SK-N-SH (cell line): ENCODE measurements around the gene ELF3. TPM values are rescaled to one million over a fixed set of nuclear protein-coding genes. Genes with fewer than 3 reads are reported as not detected.
A peak's percentile ranks its signal among the peaks of the same experiment; 100 is the strongest.

Source experiments
- CTCF ChIA-PET: fragments of 300-600, 350-600 bp; formaldehyde crosslinking; extraction: SDS; loops from one replicate; lab custom pipeline; 2021; lab: Yijun Ruan, JAX
- POLR2A ChIA-PET: fragments of 350-600 bp; sonication (Branson Sonifier 250); formaldehyde crosslinking; extraction: SDS; loops from one replicate; lab custom pipeline; 2020; ENCODE audit warnings: antibody characterized with exemption, inconsistent platforms; lab: Yijun Ruan, JAX
- DNase-seq: peaks from one replicate; pipeline ENCODE4 v3.0.0; 2012
- H2AFZ ChIP-seq: fragments of 200-600 bp; sonication (generic); 2 replicates; pipeline ENCODE4 v1.8.1; 2016; ENCODE audit warnings: antibody characterized with exemption, mild to moderate bottlenecking, low read depth
- H3F3A ChIP-seq: fragments of 200-600 bp; sonication (generic); replicated peaks from 2 replicates; pipeline ENCODE3; 2016; ENCODE audit warnings: antibody characterized with exemption, mild to moderate bottlenecking; ENCODE audit not compliant: insufficient read depth
- H3K27ac ChIP-seq, 2 experiments: fragments of 200-500 bp in 1 of 2; fragments of 200-600 bp in 1 of 2; sonication (Bioruptor generic) in 1 of 2; sonication (generic), shearing (Covaris generic) in 1 of 2; 2 replicates each; pipeline versions ENCODE4 v1.5.1 to v1.6.1; 2014 to 2016; ENCODE audit warnings: low read depth in 2 of 2, inconsistent platforms in 1 of 2, low read length in 1 of 2, mild to moderate bottlenecking in 1 of 2, mixed read lengths in 1 of 2
- H3K27me3 ChIP-seq: fragments of 200-600 bp; sonication (generic), shearing (Covaris generic); 2 replicates; pipeline ENCODE4 v1.6.1; 2016; ENCODE audit warnings: mixed run types; ENCODE audit not compliant: insufficient read depth
- H3K36me3 ChIP-seq, 2 experiments: fragments of 200-500 bp in 1 of 2; fragments of 200-600 bp in 1 of 2; sonication (Bioruptor generic) in 1 of 2; sonication (generic) in 1 of 2; replicated peaks in 1 of 2; 2 replicates each; pipeline versions ENCODE3 to v1.5.1; 2014 to 2016; ENCODE audit warnings: low read length in 1 of 2, mild to moderate bottlenecking in 1 of 2; ENCODE audit not compliant: insufficient read depth in 2 of 2, control insufficient read depth in 1 of 2
- H3K4me1 ChIP-seq, 2 experiments: fragments of 200-500 bp in 1 of 2; fragments of 200-600 bp in 1 of 2; sonication (Bioruptor generic) in 1 of 2; sonication (generic), shearing (Covaris generic) in 1 of 2; 2 replicates each; pipeline versions ENCODE4 v1.5.1 to v1.6.1; 2014 to 2016; ENCODE audit warnings: low read depth in 1 of 2, low read length in 1 of 2, mixed run types in 1 of 2; ENCODE audit not compliant: insufficient read depth in 2 of 2, control insufficient read depth in 1 of 2
- H3K4me2 ChIP-seq: fragments of 200-600 bp; sonication (generic), shearing (Covaris generic); 2 replicates; pipeline ENCODE4 v1.6.1; 2017; ENCODE audit warnings: mixed run types
- H3K4me3 ChIP-seq, 2 experiments: fragments of 200-500 bp in 1 of 2; fragments of 200-600 bp in 1 of 2; sonication (Bioruptor generic) in 1 of 2; sonication (generic), shearing (Covaris generic) in 1 of 2; 2 replicates each; pipeline versions ENCODE4 v1.5.1 to v1.8.1; 2014 to 2016; ENCODE audit warnings: low read depth in 2 of 2, inconsistent platforms in 1 of 2, low read length in 1 of 2, mild to moderate bottlenecking in 1 of 2, mixed read lengths in 1 of 2, moderate library complexity in 1 of 2
- H3K79me2 ChIP-seq: fragments of 200-600 bp; sonication (generic); 2 replicates; pipeline ENCODE4 v1.8.1; 2017; ENCODE audit warnings: mild to moderate bottlenecking; ENCODE audit not compliant: insufficient read depth
- H3K9ac ChIP-seq: fragments of 200-600 bp; sonication (generic); 2 replicates; pipeline ENCODE4 v1.6.1; 2017; ENCODE audit warnings: mixed run types
- H3K9me2 ChIP-seq: fragments of 200-600 bp; sonication (generic); 2 replicates; pipeline ENCODE4 v1.6.1; 2017; ENCODE audit warnings: mixed run types
- H3K9me3 ChIP-seq: fragments of 200-600 bp; sonication (generic); 2 replicates; pipeline ENCODE4 v1.6.1; 2017; ENCODE audit warnings: mixed run types, mild to moderate bottlenecking, moderate library complexity
- H4K20me1 ChIP-seq: fragments of 200-600 bp; sonication (generic); 2 replicates; pipeline ENCODE4 v1.6.1; 2017; ENCODE audit warnings: mild to moderate bottlenecking, mixed run types; ENCODE audit not compliant: insufficient read depth
- CTCF ChIP-seq: fragments of 200-600 bp; sonication (generic); IDR thresholded peaks from 2 replicates; pipeline ENCODE4 v1.6.1; 2017; ENCODE audit warnings: antibody characterized with exemption, mild to moderate bottlenecking, moderate library complexity
- ELF1 ChIP-seq: IDR thresholded peaks from 2 replicates; pipeline ENCODE4 v1.4.0; 2012
- EP300 ChIP-seq, 2 experiments: IDR thresholded peaks; 2 replicates each; pipeline versions ENCODE4 v1.4.0 to v1.6.1; 2012; ENCODE audit warnings: borderline replicate concordance in 1 of 2, low read depth in 1 of 2, low read length in 1 of 2
- FOSL2 ChIP-seq: IDR thresholded peaks from 2 replicates; pipeline ENCODE4 v1.4.0; 2012; ENCODE audit warnings: low read depth, mild to moderate bottlenecking, moderate library complexity, borderline replicate concordance
- IRF3 ChIP-seq: fragments of 150-350 bp; IDR thresholded peaks from 2 replicates; pipeline ENCODE4 v1.6.1; 2016; ENCODE audit warnings: mild to moderate bottlenecking, low read depth, low read length
- JUND ChIP-seq: IDR thresholded peaks from 2 replicates; pipeline ENCODE4 v1.4.0; 2012
- MAX ChIP-seq: IDR thresholded peaks from 2 replicates; pipeline ENCODE4 v1.4.0; 2012; ENCODE audit warnings: low read depth
- MXI1 ChIP-seq: IDR thresholded peaks from 2 replicates; pipeline ENCODE4 v1.6.1; 2012; ENCODE audit warnings: mild to moderate bottlenecking, low read depth, low read length, improper control_type of control experiment
- NFIC ChIP-seq: IDR thresholded peaks from 2 replicates; pipeline ENCODE4 v1.4.0; 2012; ENCODE audit warnings: borderline replicate concordance
- NRF1 ChIP-seq: IDR thresholded peaks from 2 replicates; pipeline ENCODE4 v1.6.1; 2012; ENCODE audit warnings: low read depth, mild to moderate bottlenecking, low read length
- RAD21 ChIP-seq: IDR thresholded peaks from 2 replicates; pipeline ENCODE4 v1.6.1; 2012; ENCODE audit warnings: mild to moderate bottlenecking, low read length
- RCOR1 ChIP-seq: fragments of 150-350 bp; IDR thresholded peaks from 2 replicates; pipeline ENCODE4 v1.6.1; 2017; ENCODE audit warnings: antibody characterized with exemption, low read length
- RXRA ChIP-seq: IDR thresholded peaks from 2 replicates; pipeline ENCODE4 v1.4.0; 2012; ENCODE audit warnings: low read depth, mild to moderate bottlenecking, borderline replicate concordance
- SIN3A ChIP-seq: IDR thresholded peaks from 2 replicates; pipeline ENCODE4 v1.6.1; 2012; ENCODE audit warnings: low read depth, mild to moderate bottlenecking, low read length, moderate library complexity, borderline replicate concordance
- SMC3 ChIP-seq: IDR thresholded peaks from 2 replicates; pipeline ENCODE4 v1.6.1; 2012; ENCODE audit warnings: low read depth, low read length, improper control_type of control experiment
- USF1 ChIP-seq: IDR thresholded peaks from 2 replicates; pipeline ENCODE4 v1.4.0; 2012; ENCODE audit warnings: low read depth, borderline replicate concordance
- USF2 ChIP-seq: fragments of 150-350 bp; IDR thresholded peaks from 2 replicates; pipeline ENCODE4 v1.6.1; 2017; ENCODE audit warnings: antibody characterized with exemption, low read length, low read depth, borderline replicate concordance
- WGBS: methylation state at CpG from one replicate; pipeline ENCODE4 v1.1.6; 2017; ENCODE audit warnings: low lambda C conversion rate; 5-methylcytosine and 5-hydroxymethylcytosine counted together
- polyA plus RNA-seq, 3 experiments: library from polyadenylated mRNA; depleted of rRNA; stranded (reverse); fragments of >200 nt; gene quantifications; 2 replicates each; pipeline ENCODE4 v1.2.3, GENCODE V29; 2012

The ELF3 gene
- polyA plus RNA-seq, 1 of the 3 experiments (the other 2 are of a cell fraction) = 0.10 TPM

GRCh38 chr1:202009326-202010179, 834 bp upstream of the ELF3 start:
- TF ChIP-seq MAX = no peak
- TF ChIP-seq RXRA = no peak
- TF ChIP-seq NFIC = no peak
- no peak for TF ChIP-seq JUND
- peak; percentile 90 for TF ChIP-seq RAD21
- peak; percentile 96 for TF ChIP-seq CTCF
- no peak for TF ChIP-seq NRF1
- peak; percentile 94 for TF ChIP-seq SMC3
- H3K9me2 ChIP-seq = no peaks in the 10 kb centered on the region
- peaks cover 12% of the 10 kb centered on the region in 2 experiments for H3K36me3 ChIP-seq
- H3K27me3 ChIP-seq = no peaks in the 10 kb centered on the region
- H3K27ac ChIP-seq = no peak overlapping the region
- H3K79me2 ChIP-seq = no peaks in the 10 kb centered on the region
- CTCF ChIA-PET = interaction anchor here (0.7 to 20.4 kb wide), 28 partner anchors 9 to 748 kb away, joined by 3 to 411 read pairs (median 4); partner anchors contain the start of genes GPR37L1, RNPEP and SHISA4
- H3K4me2 ChIP-seq = no peak overlapping the region
- H3F3A ChIP-seq = peaks cover 3% of the 10 kb centered on the region
- no peak overlapping the region for H3K9ac ChIP-seq
- peak; percentile 90 for DNase-seq
- H2AFZ ChIP-seq = no peak overlapping the region
- H4K20me1 ChIP-seq = no peaks in the 10 kb centered on the region
- POLR2A ChIA-PET = no interaction called here
- peaks cover 0 to 3% of the 10 kb centered on the region in 2 experiments; a peak in 1 of 4 replicates for H3K4me1 ChIP-seq
- whole genome bisulfite sequencing = 14% methylated on average over 9 of the region's 11 CpGs
- no peaks in the 10 kb centered on the region for H3K9me3 ChIP-seq
- no peak overlapping the region; a peak in 1 of 4 replicates for H3K4me3 ChIP-seq

GRCh38 chr1:202011994-202012393, 1.6 kb downstream of the ELF3 start:
- ChIA-PET POLR2A (no interaction called here), CTCF (interaction anchor here (0.7 to 20.4 kb wide), 6 partner anchors 13 to 122 kb away, joined by 3 to 411 read pairs (median 42); partner anchors contain the start of gene GPR37L1)
- H3K27ac ChIP-seq = no peak overlapping the region
- H3K9ac ChIP-seq = no peak overlapping the region
- H3K36me3 ChIP-seq = no peaks in the 10 kb centered on the region
- H3K9me3 ChIP-seq = no peaks in the 10 kb centered on the region
- no peaks in the 10 kb centered on the region for H3K79me2 ChIP-seq
- no peaks in the 10 kb centered on the region for H3F3A ChIP-seq
- H4K20me1 ChIP-seq = no peaks in the 10 kb centered on the region
- H3K9me2 ChIP-seq = no peaks in the 10 kb centered on the region
- no peaks in the 10 kb centered on the region for H3K27me3 ChIP-seq
- no peak for DNase-seq
- H3K4me3 ChIP-seq = no peak overlapping the region
- no peak overlapping the region for H3K4me2 ChIP-seq
- no peak for TF ChIP-seq FOSL2
- no peak for TF ChIP-seq USF1
- TF ChIP-seq RCOR1 = no peak
- TF ChIP-seq USF2 = no peak
- no peak for TF ChIP-seq SIN3A
- TF ChIP-seq MXI1 = no peak
- TF ChIP-seq CTCF = no peak
- TF ChIP-seq IRF3 = no peak
- TF ChIP-seq NFIC = no peak
- no peak for TF ChIP-seq EP300 (IDR thresholded peaks at IDR 0.05; ENCODE audit: borderline replicate concordance in 1 of 2, low read depth in 1 of 2, low read length in 1 of 2)
- no peak for TF ChIP-seq ELF1
- no peak overlapping the region for H2AFZ ChIP-seq
- 83% methylated on average over 11 of the region's 11 CpGs for WGBS
- H3K4me1 ChIP-seq = peaks cover 0 to 3% of the 10 kb centered on the region in 2 experiments; a peak in 1 of 4 replicates
